ENCODE data around the gene STK33.

STK33 gene

DNA sequence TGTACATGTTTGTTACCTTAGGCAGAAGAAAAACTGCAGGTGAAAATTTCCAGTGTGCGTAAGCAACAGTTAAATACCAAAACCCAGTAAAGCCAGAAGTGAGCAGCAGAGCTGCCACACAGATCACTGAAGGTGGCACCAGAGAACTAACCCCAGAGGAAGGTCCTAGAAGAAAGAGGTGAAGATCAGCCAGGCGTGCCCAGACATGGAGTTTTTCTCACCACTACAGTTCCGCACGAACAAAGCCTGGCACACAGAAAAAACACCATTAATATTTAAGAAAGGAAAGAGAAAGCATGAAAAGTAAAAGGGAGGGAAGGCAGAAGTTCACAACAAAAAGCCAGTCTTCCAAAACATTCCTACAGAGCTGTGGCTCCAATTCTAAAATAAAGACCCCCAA lies 60.7 kb downstream of the STK33 start:
- Histone ChIP-seq H3K27ac (ENCODE audit: low read length) (no peak overlapping the region), H3K9me2 (replicated peaks; ENCODE audit: insufficient read depth, low read length) (no peaks in the 10 kb centered on the region), H2AFZ (ENCODE audit: low read length) (no peak overlapping the region), H4K20me1 (ENCODE audit: insufficient read depth, low read length) (no peaks in the 10 kb centered on the region), H3F3A (ENCODE audit: insufficient read depth, low read length) (no peaks in the 10 kb centered on the region), H3K36me3 (replicated peaks; ENCODE audit: insufficient read depth, low read length) (no peaks in the 10 kb centered on the region), H3K79me2 (ENCODE audit: low read length) (no peaks in the 10 kb centered on the region), H3K4me2 (ENCODE audit: low read depth, low read length) (no peak overlapping the region), H3K27me3 (replicated peaks; ENCODE audit: insufficient read depth, low read length) (no peaks in the 10 kb centered on the region), H3K4me3 (ENCODE audit: low read length) (no peak overlapping the region), H3K9ac (ENCODE audit: low read length) (no peak overlapping the region), H3K4me1 (ENCODE audit: low read length) (peaks cover 15% of the 10 kb centered on the region), H3K9me3 (replicated peaks; ENCODE audit: insufficient read depth, low read length) (no peaks in the 10 kb centered on the region)
- TF ChIP-seq EZH2 (optimal IDR thresholded peaks at IDR 0.05; ENCODE audit: low read depth, low read length) (no peak), EZH2phosphoT487 (IDR thresholded peaks at IDR 0.05; ENCODE audit: low read length) (no peak)
- no peak for DNase-seq

DNA sequence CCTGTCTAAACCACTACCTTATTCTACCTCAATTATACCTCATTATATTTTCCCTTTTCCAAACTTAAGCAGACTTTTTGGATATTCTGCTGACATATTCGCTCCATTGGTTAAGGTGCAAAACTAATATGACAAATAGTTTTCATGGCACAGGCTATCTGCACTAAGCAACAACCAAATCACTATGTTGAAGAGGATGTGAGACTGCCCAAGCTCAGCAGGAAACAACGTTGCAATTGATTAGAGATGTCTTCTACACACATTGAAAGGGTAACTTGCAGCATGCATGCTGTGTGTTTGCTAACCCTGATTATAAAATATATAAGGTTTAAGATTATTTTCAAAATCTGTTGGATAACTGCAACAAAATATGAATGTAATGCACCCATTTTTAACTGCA lies 61.6 kb downstream of the STK33 start:
- Histone ChIP-seq H3K27ac (ENCODE audit: low read length) (no peak overlapping the region), H3K4me2 (ENCODE audit: low read depth, low read length) (no peak overlapping the region), H3K79me2 (ENCODE audit: low read length) (no peaks in the 10 kb centered on the region), H3K36me3 (replicated peaks; ENCODE audit: insufficient read depth, low read length) (no peaks in the 10 kb centered on the region), H4K20me1 (ENCODE audit: insufficient read depth, low read length) (no peaks in the 10 kb centered on the region), H3K4me1 (ENCODE audit: low read length) (peaks cover 15% of the 10 kb centered on the region), H2AFZ (ENCODE audit: low read length) (no peak overlapping the region), H3K9ac (ENCODE audit: low read length) (no peak overlapping the region), H3K27me3 (replicated peaks; ENCODE audit: insufficient read depth, low read length) (no peaks in the 10 kb centered on the region), H3K9me2 (replicated peaks; ENCODE audit: insufficient read depth, low read length) (no peaks in the 10 kb centered on the region), H3K4me3 (ENCODE audit: low read length) (no peak overlapping the region), H3F3A (ENCODE audit: insufficient read depth, low read length) (no peaks in the 10 kb centered on the region), H3K9me3 (replicated peaks; ENCODE audit: insufficient read depth, low read length) (no peaks in the 10 kb centered on the region)
- TF ChIP-seq, protein P1, sequence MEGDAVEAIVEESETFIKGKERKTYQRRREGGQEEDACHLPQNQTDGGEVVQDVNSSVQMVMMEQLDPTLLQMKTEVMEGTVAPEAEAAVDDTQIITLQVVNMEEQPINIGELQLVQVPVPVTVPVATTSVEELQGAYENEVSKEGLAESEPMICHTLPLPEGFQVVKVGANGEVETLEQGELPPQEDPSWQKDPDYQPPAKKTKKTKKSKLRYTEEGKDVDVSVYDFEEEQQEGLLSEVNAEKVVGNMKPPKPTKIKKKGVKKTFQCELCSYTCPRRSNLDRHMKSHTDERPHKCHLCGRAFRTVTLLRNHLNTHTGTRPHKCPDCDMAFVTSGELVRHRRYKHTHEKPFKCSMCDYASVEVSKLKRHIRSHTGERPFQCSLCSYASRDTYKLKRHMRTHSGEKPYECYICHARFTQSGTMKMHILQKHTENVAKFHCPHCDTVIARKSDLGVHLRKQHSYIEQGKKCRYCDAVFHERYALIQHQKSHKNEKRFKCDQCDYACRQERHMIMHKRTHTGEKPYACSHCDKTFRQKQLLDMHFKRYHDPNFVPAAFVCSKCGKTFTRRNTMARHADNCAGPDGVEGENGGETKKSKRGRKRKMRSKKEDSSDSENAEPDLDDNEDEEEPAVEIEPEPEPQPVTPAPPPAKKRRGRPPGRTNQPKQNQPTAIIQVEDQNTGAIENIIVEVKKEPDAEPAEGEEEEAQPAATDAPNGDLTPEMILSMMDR (IDR thresholded peaks at IDR 0.05; ENCODE audit: low read length): no peak
- DNase-seq: no peak

DNA sequence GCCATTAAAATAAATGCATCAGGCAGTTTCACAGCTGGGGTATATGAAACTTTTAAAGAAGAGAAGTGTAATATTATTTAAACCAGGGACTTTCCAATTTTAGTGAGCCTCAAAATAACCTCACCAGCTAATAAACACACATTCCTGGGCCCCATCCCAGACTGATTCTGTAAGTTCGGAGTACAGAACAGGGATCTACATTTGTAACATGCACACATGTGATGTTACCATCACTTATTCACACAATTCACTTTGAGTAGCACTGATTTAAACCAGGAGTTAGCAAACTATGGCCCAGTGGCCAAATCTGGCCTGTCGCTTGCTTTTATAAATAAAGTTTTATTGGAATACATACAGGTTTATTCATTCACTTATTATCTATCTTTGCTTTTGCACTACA lies 62.0 kb downstream of the STK33 start:
- H3K4me1 ChIP-seq (ENCODE audit: low read length): peaks cover 15% of the 10 kb centered on the region
- no peaks in the 10 kb centered on the region for H3K9me3 ChIP-seq (replicated peaks; ENCODE audit: insufficient read depth, low read length)
- TF ChIP-seq EZH2 (optimal IDR thresholded peaks at IDR 0.05; ENCODE audit: low read depth, low read length) (no peak), EZH2phosphoT487 (IDR thresholded peaks at IDR 0.05; ENCODE audit: low read length) (no peak)
- TF ChIP-seq, protein P1 (IDR thresholded peaks at IDR 0.05; ENCODE audit: low read length): no peak
- H3K9ac ChIP-seq (ENCODE audit: low read length): no peak overlapping the region
- H3K4me2 ChIP-seq (ENCODE audit: low read depth, low read length): no peak overlapping the region
- H3K4me3 ChIP-seq (ENCODE audit: low read length): no peak overlapping the region
- no peaks in the 10 kb centered on the region for H3K79me2 ChIP-seq (ENCODE audit: low read length)
- no peaks in the 10 kb centered on the region for H3K27me3 ChIP-seq (replicated peaks; ENCODE audit: insufficient read depth, low read length)
- no peak overlapping the region for H3K27ac ChIP-seq (ENCODE audit: low read length)
- no peaks in the 10 kb centered on the region for H3K36me3 ChIP-seq (replicated peaks; ENCODE audit: insufficient read depth, low read length)
- H2AFZ ChIP-seq (ENCODE audit: low read length): no peak overlapping the region
- H3F3A ChIP-seq (ENCODE audit: insufficient read depth, low read length): no peaks in the 10 kb centered on the region
- no peak for DNase-seq
- no peaks in the 10 kb centered on the region for H4K20me1 ChIP-seq (ENCODE audit: insufficient read depth, low read length)
- H3K9me2 ChIP-seq (replicated peaks; ENCODE audit: insufficient read depth, low read length): no peaks in the 10 kb centered on the region

DNA sequence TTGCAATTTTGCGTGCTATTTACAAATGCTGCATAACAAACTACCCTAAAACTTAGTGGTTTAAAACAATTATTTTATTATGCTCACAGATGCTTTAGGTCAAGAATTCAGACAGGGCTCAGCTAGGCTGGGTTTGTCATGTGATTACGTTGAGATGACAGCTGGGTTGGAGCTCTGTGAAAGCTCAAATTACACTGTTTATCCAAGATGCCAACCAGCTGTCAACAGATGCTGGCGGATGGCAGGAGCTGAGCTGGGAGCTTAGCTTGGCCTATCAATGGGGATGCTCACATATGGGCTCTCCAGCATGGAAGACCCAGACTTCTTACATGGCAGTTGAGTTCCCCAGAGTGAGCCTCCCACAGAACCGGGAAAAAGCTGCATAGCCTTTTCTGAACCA lies 62.7 kb downstream of the STK33 start:
- no peak for DNase-seq
- Histone ChIP-seq H3K9me3 (replicated peaks; ENCODE audit: insufficient read depth, low read length) (no peaks in the 10 kb centered on the region), H3K27ac (ENCODE audit: low read length) (no peak overlapping the region), H3K4me2 (ENCODE audit: low read depth, low read length) (no peak overlapping the region), H3K27me3 (replicated peaks; ENCODE audit: insufficient read depth, low read length) (no peaks in the 10 kb centered on the region), H3F3A (ENCODE audit: insufficient read depth, low read length) (no peaks in the 10 kb centered on the region), H3K4me1 (ENCODE audit: low read length) (peaks cover 15% of the 10 kb centered on the region), H3K4me3 (ENCODE audit: low read length) (no peak overlapping the region), H3K36me3 (replicated peaks; ENCODE audit: insufficient read depth, low read length) (no peaks in the 10 kb centered on the region), H4K20me1 (ENCODE audit: insufficient read depth, low read length) (no peaks in the 10 kb centered on the region), H3K79me2 (ENCODE audit: low read length) (no peaks in the 10 kb centered on the region), H3K9me2 (replicated peaks; ENCODE audit: insufficient read depth, low read length) (no peaks in the 10 kb centered on the region), H2AFZ (ENCODE audit: low read length) (no peak overlapping the region), H3K9ac (ENCODE audit: low read length) (no peak overlapping the region)
- TF ChIP-seq EZH2 (optimal IDR thresholded peaks at IDR 0.05; ENCODE audit: low read depth, low read length) (no peak), EZH2phosphoT487 (IDR thresholded peaks at IDR 0.05; ENCODE audit: low read length) (no peak)
- TF ChIP-seq, protein P1 (IDR thresholded peaks at IDR 0.05; ENCODE audit: low read length): no peak
